HCT116 (cell line): ENCODE data around the gene CRAT. TPM values are rescaled to one million over a fixed set of nuclear protein-coding genes. Genes with fewer than 3 reads are reported as not detected.

ENCODE experiments used
- ATAC-seq: fragments of 200-7000 bp; cut with Tn5 transposase; 2 replicates; pipeline ENCODE4 v1.9.1; 2020; ENCODE audit warnings: mild to moderate bottlenecking, moderate library complexity
- BruUV-seq: library from RNA; stranded (reverse); fragments of 400-500 nt; replicated peaks from 2 replicates; lab custom pipeline; 2021; lab: Mats Ljungman, UMichigan
- CTCF ChIA-PET: fragments of 300-600 bp; sonication (Branson Sonifier 250); formaldehyde crosslinking; loops from one replicate; lab custom pipeline; 2021; ENCODE audit warnings: antibody characterized with exemption; lab: Charles Lee
- POLR2A ChIA-PET: fragments of 300-600, 350-600 bp; sonication (Branson Sonifier 250); formaldehyde crosslinking; loops from one replicate; lab custom pipeline; 2021; ENCODE audit warnings: antibody characterized with exemption; lab: Charles Lee
- RAD21 ChIA-PET, 2 experiments: fragments of 300-600 bp; sonication (Branson Sonifier 250); formaldehyde crosslinking; loops; one replicate each; lab custom pipeline; 2023; ENCODE audit warnings: low total read pairs in 2 of 2; ENCODE audit not compliant: uncharacterized antibody in 2 of 2, unreplicated experiment in 2 of 2, low non-redundant PET in 1 of 2; lab: Charles Lee
- DNase-seq: peaks from one replicate; pipeline ENCODE4 v3.0.0-alpha.2; 2010; ENCODE audit warnings: low read depth, low spot score
- H2AFZ ChIP-seq: fragments of 200-600 bp; shearing (Covaris generic), sonication (generic); 2 replicates; pipeline ENCODE4 v1.6.1; 2017; ENCODE audit warnings: low read depth, mixed run types, mixed read lengths, antibody characterized with exemption, low read length; ENCODE audit not compliant: poor library complexity, severe bottlenecking
- H3K27ac ChIP-seq: 2 replicates; pipeline ENCODE4 v1.5.1; 2012; ENCODE audit warnings: low read depth, low read length
- H3K27me3 ChIP-seq: fragments of 200-600 bp; sonication (generic); 2 replicates; pipeline ENCODE4 v1.6.1; 2016; ENCODE audit warnings: mixed run types, low read length, mixed read lengths; ENCODE audit not compliant: insufficient read depth
- H3K36me3 ChIP-seq, 2 experiments: fragments of 200-500 bp in 1 of 2; fragments of 200-600 bp in 1 of 2; sonication (Bioruptor generic) in 1 of 2; sonication (generic) in 1 of 2; 2 replicates each; pipeline versions ENCODE4 v1.5.1 to v1.6.1; 2014 to 2016; ENCODE audit warnings: low read length in 2 of 2, inconsistent platforms in 1 of 2, mixed read lengths in 1 of 2, mixed run types in 1 of 2; ENCODE audit not compliant: insufficient read depth in 2 of 2, control insufficient read depth in 1 of 2
- H3K4me1 ChIP-seq, 2 experiments: fragments of 200-600 bp in 1 of 2; sonication (generic) in 1 of 2; 2 replicates each; pipeline versions ENCODE4 v1.5.1 to v1.6.1; 2012 to 2017; ENCODE audit warnings: low read length in 2 of 2, inconsistent platforms in 1 of 2, mild to moderate bottlenecking in 1 of 2, mixed read lengths in 1 of 2, mixed run types in 1 of 2, moderate library complexity in 1 of 2; ENCODE audit not compliant: insufficient read depth in 2 of 2, control insufficient read depth in 1 of 2
- H3K4me2 ChIP-seq: fragments of 200-600 bp; sonication (generic); 2 replicates; pipeline ENCODE4 v1.6.1; 2017; ENCODE audit warnings: mixed run types, low read length, mixed read lengths
- H3K4me3 ChIP-seq, 2 experiments: fragments of 200-600 bp in 1 of 2; sonication (generic) in 1 of 2; replicated peaks in 1 of 2; 2 replicates each; pipeline ENCODE4 v1.5.1; 2011 to 2016; ENCODE audit warnings: low read length in 2 of 2, control low read depth in 1 of 2, low read depth in 1 of 2, mild to moderate bottlenecking in 1 of 2, mixed read lengths in 1 of 2, mixed run types in 1 of 2
- H3K79me2 ChIP-seq: fragments of 200-600 bp; sonication (generic); 2 replicates; pipeline ENCODE4 v1.6.1; 2017; ENCODE audit warnings: mild to moderate bottlenecking, mixed run types, low read length, moderate library complexity, mixed read lengths; ENCODE audit not compliant: insufficient read depth
- H3K9ac ChIP-seq: fragments of 200-600 bp; sonication (generic); 2 replicates; pipeline ENCODE4 v1.6.1; 2016; ENCODE audit warnings: low read length, mixed read lengths
- H3K9me2 ChIP-seq: fragments of 200-600 bp; sonication (generic), shearing (Covaris generic); 2 replicates; pipeline ENCODE4 v1.6.1; 2017; ENCODE audit warnings: mixed run types, mild to moderate bottlenecking, moderate library complexity; ENCODE audit not compliant: insufficient read depth
- H3K9me3 ChIP-seq, 2 experiments: fragments of 200-500 bp in 1 of 2; fragments of 200-600 bp in 1 of 2; sonication (Bioruptor generic) in 1 of 2; sonication (generic) in 1 of 2; 2 replicates each; pipeline ENCODE4 v1.6.1; 2014 to 2017; ENCODE audit warnings: low read length in 2 of 2, mixed read lengths in 2 of 2, inconsistent platforms in 1 of 2, low read depth in 1 of 2, mild to moderate bottlenecking in 1 of 2, mixed run types in 1 of 2, moderate library complexity in 1 of 2; ENCODE audit not compliant: control insufficient read depth in 1 of 2, insufficient read depth in 1 of 2
- H4K20me1 ChIP-seq: fragments of 200-600 bp; sonication (generic), shearing (Covaris generic); 2 replicates; pipeline ENCODE4 v1.6.1; 2017; ENCODE audit warnings: mixed run types, mild to moderate bottlenecking, moderate library complexity; ENCODE audit not compliant: insufficient read depth
- ATF3 ChIP-seq: IDR thresholded peaks from 2 replicates; pipeline ENCODE4 v1.6.1; 2012
- CBX3 ChIP-seq: IDR thresholded peaks from 2 replicates; pipeline ENCODE4 v1.6.1; 2012; ENCODE audit warnings: low read depth
- CEBPB ChIP-seq: IDR thresholded peaks from 2 replicates; pipeline ENCODE4 v1.6.1; 2012; ENCODE audit warnings: low read depth
- JUND ChIP-seq: IDR thresholded peaks from 2 replicates; pipeline ENCODE4 v1.6.1; 2012
- MAX ChIP-seq: IDR thresholded peaks from 2 replicates; pipeline ENCODE4 v1.6.1; 2012
- POLR2AphosphoS5 ChIP-seq: IDR thresholded peaks from 2 replicates; pipeline ENCODE4 v1.6.1; 2011; ENCODE audit warnings: mild to moderate bottlenecking, low read depth, low read length, moderate library complexity
- RAD21 ChIP-seq: IDR thresholded peaks from 2 replicates; pipeline ENCODE4 v1.6.1; 2012; ENCODE audit warnings: low read depth, mild to moderate bottlenecking
- SIN3A ChIP-seq: IDR thresholded peaks from 2 replicates; pipeline ENCODE4 v1.6.1; 2012; ENCODE audit warnings: low read depth
- SP1 ChIP-seq: IDR thresholded peaks from 2 replicates; pipeline ENCODE4 v1.6.1; 2012; ENCODE audit warnings: low read depth
- intact Hi-C: fragments of 100-400 bp; cut with micrococcal nuclease; formaldehyde crosslinking; loops from 2 replicates; pipeline ENCODE4 v1.10.0; 2022
- total RNA-seq: library from RNA; stranded (reverse); gene quantifications from one replicate; pipeline ENCODE4 v1.2.1, GENCODE V29; 2021; ENCODE audit not compliant: unreplicated experiment

The CRAT gene
- total RNA-seq, 1 experiment from 2014 or later = 29.0 TPM

- H3K9me2 ChIP-seq = no peaks in the 10 kb centered on the region
- ATAC-seq = peak; percentile 89
- H3K4me2 ChIP-seq = peak overlapping the region; percentile 57
- peak overlapping the region; percentile 53 for H3K27ac ChIP-seq
- H3K4me1 ChIP-seq = peaks cover 14 to 17% of the 10 kb centered on the region in 2 experiments
- BruUV-seq = no TSS peak
- peak overlapping the region; percentile 17; the same call in 1 of the 2 replicates for H3K9ac ChIP-seq
- no peak overlapping the region; a peak in 1 of 4 replicates for H3K4me3 ChIP-seq
- peak; percentile 72 for DNase-seq
- H4K20me1 ChIP-seq = no peaks in the 10 kb centered on the region
- H3K9me3 ChIP-seq = no peaks in the 10 kb centered on the region
- no peak overlapping the region for H2AFZ ChIP-seq
- intact Hi-C loops = no loop called here
- POLR2A ChIA-PET = interaction anchor here (0.6 kb wide), 1 partner anchor 102 kb away, joined by 5 read pairs; no protein-coding TSS in a partner anchor
- H3K36me3 ChIP-seq = no peaks in the 10 kb centered on the region; a peak in 1 of 4 replicates
- TF ChIP-seq SP1 (peak; percentile 83), JUND (peak; percentile 39; the same call in 1 of the 2 replicates), ATF3 (no peak), CBX3 (no peak), MAX (peak; percentile 81), CEBPB (0 out of 2 replicates have a peak, but pooled peaks have one; percentile 42), SIN3A (peak; percentile 77), POLR2AphosphoS5 (peak; percentile 49), RAD21 (peak; percentile 22; the same call in 1 of the 2 replicates)
- TF ChIP-seq, all 23 proteins: peak for 7
- ChIA-PET CTCF (no interaction called here), RAD21 (no interaction called here)
- Histone ChIP-seq H3K27me3 (no peaks in the 10 kb centered on the region), H3K79me2 (no peaks in the 10 kb centered on the region)
Measured at GRCh38 chr9:129052592-129052991, 58.0 kb downstream of the CRAT start.

Other genes with a start within 250 kb of the CRAT start
- gene KYAT1, start 228.8 kb downstream of the CRAT start, total RNA-seq = 10.1 TPM
- 22.0 TPM for gene LRRC8A, start 228.7 kb downstream of the CRAT start, total RNA-seq
- gene PHYHD1, start 189.8 kb downstream of the CRAT start, total RNA-seq = 0.32 TPM
- 12.0 TPM for gene DOLK, start 163.2 kb downstream of the CRAT start, total RNA-seq
- gene NUP188, start 163.1 kb downstream of the CRAT start, total RNA-seq = 115 TPM
- 87.9 TPM for gene SH3GLB2, start 82.5 kb downstream of the CRAT start, total RNA-seq
- 23.7 TPM for gene MIGA2, start 74.2 kb downstream of the CRAT start, total RNA-seq
- 17.4 TPM for gene DOLPP1, start 29.7 kb downstream of the CRAT start, total RNA-seq
- gene PTPA, start 622 bp upstream of the CRAT start, total RNA-seq = 177 TPM
- 195 TPM for gene IER5L, start 67.5 kb upstream of the CRAT start, total RNA-seq